NCI-H2196 (cell line): ENCODE results near the gene CTNNA3.

ENCODE experiments used
- DNase-seq: peaks from one replicate; lab custom pipeline; 2025; ENCODE audit not compliant: unreplicated experiment; lab: John Stamatoyannopoulos, UW

Gene CTNNA3

DNA sequence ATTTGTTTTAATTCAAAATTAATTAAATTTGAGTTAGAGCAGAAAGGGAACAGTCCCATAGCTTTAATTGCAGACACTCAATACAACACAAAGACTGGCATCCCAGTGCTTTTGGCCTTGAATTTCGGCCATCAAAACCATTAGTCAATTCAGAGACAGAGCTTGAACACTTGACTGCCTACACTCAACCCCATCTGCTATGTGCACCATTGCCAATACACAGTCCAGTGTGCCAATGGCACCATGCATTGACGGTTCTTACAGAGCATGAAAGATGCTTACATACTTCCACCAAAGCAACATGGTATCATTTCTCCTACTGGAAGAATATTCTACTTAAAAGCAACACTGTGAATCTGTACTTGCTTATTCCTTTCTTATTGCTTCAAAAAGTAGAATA is 813.7 kb downstream of the CTNNA3 start:
- no peak for DNase-seq

DNA sequence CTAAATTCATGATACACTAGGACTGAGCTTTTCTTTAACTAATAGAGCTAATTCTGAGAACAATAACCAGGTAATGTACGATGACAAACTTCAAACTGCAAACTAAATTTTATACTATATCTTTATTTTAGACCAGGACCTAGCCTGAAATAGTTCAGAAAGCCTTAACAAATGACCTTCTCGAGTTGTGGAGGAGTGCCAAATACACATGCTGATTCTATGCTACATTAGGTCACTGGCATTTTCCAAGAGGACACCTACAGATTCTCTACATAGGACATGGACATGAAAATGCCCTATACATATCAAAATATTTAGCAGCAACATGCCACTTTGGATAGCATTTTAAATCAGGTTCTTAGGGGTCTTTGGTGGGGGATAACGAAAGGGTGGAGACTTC is 814.2 kb downstream of the CTNNA3 start:
- no peak for DNase-seq

DNA sequence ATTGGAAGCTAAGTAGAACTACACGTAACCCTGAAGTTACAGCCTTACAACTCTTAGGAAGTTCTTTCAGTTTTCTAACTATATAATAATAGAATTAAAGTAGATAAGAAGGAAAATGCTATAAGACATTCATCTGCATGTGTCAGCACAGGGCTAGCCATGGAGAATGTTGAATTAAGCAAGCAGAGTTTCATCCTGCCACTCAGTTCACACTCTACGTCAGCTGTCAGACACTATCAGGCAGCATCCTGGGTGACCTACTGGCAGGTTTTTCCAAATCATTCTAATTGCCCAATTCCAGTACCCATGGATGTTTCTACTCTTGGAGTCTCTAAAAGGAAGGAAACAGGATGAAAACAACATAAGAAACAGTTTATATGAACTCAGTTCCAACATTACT is 815.2 kb downstream of the CTNNA3 start:
- DNase-seq = no peak

DNA sequence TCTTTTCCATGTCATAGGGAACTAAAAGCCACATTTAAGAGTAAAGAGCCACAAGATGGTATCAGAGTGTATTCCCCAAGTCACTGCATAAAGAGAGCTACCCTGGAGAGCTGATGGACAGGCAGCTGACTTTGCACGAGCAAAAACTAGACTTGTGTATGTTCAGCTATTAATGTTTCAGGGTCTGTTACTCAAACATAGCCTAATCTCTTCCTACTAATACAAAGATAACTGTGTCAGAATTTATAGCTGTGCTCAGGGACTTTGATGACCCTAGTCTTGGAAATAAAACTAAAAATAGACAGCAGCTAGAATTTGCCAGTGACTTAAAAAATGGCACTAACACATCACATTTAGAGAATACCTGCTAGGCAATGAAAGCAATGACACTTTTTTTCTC is 815.7 kb downstream of the CTNNA3 start:
- no peak for DNase-seq

DNA sequence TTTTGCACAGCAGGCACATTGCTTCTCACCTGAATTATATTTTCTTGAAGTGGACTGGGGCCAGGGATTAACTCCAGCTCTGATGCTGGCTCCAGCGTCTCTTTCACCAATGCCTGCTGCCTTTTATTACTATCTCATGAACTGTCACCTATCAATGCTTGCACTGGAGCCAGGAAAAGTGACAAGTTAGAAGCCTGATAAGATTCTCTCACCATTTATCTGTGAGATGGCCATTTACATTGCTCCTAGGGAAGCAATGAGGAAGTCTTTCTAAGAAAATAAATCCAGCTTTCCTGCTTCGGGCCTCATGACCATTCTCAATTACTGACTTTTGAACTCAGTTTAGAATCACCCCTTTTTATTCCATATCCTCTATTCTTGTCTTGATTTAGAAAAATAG is 818.6 kb downstream of the CTNNA3 start:
- no peak for DNase-seq

DNA sequence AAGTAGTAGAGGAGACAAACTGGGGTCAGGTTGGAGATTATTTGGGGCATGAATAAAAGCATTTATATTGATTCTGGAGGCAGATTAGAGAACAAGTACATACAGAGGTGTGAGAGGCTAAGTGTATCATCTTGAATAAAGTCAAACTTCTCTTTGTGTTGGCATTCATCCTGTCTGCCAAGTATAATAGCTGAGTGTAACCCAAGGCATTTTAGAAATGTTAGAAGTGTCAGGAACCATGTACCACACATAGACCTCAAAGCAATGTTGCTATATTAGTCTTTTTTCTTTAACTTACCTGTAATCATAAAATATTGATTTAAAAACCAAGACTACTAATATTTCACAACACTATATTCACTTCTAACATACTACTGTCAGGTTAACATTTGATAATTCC is 826.4 kb downstream of the CTNNA3 start:
- no peak for DNase-seq

DNA sequence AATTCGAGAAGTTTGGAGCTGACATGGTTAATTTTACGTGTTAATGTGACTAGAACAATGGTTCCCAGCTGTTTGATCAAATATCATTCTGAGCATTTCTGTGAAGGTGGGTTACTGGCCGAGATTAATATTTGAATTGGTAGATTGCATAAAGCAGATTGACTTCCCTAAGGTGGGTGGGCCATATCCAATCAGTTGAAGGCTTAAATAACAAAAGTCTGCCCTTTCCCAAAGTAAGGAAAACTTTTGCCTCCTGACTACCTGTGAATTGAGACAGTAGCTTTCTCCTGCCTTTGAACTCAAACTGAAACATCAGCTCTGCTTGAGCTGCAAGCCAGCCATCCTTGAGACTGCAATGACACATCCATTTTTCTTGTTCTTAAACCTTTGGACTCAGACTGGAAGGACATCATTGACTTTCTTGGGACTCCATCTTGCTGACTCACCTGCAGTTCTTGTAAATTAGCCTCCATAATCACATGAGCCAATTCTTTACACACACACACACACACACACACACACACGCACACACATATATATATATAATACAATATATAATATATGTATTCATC is 833.2 kb downstream of the CTNNA3 start:
- DNase-seq = no peak

DNA sequence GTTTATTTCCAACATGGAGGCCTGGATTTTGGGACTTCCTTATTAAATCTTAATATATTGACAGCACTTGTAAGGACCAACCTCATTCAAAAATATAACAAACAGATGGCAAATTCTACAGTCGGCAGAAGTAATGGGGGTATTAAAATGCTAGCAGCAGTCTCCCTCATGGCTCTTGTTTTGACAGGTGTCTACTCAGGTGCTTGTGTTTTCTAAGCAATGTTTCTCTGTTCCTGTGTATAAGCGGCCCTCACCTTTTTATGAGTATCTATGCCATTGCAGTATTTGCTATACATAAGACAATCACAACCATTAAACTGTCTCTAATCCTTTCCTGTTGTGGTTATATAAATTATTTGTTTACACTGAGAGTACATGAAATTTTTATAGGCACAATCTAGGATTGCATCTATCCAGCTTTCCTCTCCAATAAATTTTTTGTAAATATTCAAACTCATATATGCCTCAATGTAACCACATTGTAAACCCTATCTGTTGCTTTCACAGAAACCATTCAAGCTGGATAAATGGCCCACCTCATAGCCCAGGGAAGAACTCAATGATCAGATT is 835.5 kb downstream of the CTNNA3 start:
- DNase-seq = no peak

DNA sequence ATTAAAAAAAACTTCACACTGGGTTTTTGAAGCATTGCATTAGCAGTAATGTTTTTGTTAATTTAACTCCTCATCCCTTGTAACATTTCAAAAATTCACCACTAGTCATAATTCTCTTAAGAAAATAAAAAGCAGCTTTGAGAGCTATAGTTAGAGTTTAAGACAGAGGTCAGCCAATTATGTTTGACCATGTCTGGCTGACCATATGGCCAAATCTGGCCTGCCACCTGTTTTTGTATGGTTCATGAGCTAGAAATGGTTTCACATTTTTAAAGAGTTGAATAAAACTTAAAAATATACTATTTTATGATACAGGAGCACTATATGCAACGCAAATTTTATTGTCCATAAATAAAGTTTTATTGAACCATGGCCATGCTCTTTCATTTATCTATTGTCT is 843.2 kb downstream of the CTNNA3 start:
- DNase-seq = no peak

DNA sequence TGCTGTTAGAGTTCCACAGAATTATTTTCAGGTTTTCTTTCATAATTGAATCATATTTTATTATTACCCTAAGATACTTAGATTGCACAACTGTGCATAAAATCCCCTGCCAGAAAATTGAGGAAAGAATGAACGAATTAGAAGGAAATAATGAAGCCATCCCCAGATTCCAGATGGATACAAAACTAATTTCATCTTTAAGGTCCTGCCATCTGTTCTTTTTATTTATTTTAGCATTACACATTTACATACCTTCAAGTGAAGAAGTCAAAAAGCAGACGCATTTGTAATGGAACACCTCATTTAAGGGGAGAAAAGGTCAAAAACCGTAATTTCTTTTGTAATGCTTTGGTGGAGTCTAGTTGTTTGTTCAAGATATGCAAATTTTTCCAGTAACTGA is 847.1 kb downstream of the CTNNA3 start:
- DNase-seq = no peak

DNA sequence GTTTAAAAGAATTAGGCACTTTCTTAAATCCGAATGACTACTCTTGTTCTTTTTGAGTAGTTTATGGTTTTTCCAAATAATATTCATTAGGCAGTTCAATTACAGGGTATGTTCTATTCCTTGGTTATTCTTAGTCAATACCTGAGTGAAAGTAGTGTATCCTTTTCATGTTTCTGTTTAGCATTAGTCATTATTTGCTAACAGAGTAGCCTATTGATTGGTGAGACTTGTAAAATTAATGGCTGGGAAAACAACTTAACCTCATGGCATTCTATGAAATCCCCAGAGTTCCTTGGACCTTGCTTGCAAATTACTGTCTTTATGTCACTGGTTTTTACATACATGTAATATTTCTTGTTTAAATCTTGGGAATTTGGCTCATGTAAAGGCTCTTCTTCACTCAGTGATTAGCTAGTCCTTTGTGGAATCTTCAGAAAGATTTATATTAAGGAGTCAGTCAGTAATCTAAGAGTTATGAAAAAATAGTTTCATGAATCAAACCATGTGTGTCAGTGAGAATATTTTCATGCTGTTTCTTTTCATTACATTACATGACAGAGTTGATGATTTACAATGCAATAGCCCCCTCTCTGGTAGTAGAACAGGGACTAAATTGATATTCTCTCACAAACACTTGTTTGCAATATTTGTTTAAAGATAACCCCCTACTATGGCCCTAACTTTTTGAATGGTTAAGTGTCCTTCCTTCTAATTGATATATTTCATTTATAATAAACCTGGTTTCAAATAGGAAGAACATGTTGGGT is 851.6 kb downstream of the CTNNA3 start:
- no peak for DNase-seq

DNA sequence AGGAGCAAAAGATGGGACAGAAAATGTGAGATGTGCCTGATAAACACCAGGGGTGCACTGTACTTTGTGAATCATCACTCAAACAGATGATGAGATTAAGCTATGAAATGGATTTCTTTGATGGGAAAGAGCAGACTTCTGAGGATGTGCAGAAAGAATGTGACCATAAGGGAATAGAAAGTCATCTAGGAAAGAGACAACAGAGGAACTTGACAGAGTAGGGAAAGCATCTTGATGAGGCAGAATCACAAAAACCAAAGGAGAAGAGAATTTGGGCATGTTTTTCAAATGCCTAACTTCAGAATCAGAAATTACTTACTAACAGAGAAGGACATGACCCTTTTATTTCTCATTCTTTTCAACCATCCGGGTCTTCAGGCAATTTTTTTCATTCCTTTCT is 852.6 kb downstream of the CTNNA3 start:
- no peak for DNase-seq

DNA sequence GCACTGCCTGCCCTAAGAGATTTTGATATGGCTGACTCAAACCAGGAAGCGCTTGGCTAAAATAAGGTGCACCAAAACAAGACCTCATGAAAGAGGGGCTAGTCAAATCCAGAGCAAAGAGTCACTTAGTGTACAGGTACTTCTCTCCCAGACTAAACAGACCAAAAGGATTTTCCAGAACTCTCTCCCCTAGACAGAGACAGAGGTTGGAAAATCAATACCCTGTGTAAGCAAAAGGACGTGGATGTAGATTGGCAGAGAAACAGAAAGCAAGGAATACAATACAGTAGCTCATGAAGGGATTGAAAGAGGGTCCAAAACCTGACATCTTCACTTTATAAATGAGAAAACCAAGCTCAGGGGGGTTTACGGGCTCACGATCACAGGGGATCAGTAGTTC is 853.1 kb downstream of the CTNNA3 start:
- no peak for DNase-seq

DNA sequence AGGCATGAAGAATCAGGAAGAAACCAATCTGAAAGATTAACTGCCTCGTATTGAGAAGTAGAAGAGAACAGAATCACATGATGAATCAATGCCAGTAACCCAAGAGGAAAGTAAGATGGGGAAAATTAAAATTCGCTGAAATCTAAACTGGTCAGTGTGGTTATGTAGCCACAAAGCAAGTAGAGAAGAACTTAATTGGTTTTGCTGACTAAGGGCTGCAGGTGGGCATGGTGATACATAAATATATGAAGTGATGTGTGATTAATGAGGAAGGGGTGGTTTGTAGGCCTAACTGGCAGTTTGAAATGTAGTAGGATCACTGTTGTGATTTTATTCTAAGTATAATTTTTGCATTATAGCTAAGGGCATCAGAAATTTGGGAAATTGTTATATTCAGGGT is 853.6 kb downstream of the CTNNA3 start:
- DNase-seq = no peak

DNA sequence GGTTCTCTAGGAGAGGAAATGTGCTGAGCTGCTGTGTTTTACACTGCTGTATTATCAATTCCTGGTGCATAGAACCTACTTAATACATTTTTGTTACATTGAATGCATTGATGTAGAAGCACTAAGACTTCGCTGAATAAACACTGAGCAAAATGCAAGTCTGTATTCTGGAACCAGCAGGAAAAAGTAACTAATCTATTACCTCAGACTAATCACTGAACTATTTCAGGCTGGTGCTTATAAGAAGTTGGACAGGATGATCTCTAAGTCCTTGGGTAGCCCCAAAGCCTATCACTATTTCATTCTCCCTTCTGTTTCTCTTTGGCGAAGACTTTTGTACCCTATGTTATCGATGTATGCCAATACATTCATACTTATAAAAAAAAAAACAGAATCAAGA is 857.3 kb downstream of the CTNNA3 start:
- DNase-seq = no peak

DNA sequence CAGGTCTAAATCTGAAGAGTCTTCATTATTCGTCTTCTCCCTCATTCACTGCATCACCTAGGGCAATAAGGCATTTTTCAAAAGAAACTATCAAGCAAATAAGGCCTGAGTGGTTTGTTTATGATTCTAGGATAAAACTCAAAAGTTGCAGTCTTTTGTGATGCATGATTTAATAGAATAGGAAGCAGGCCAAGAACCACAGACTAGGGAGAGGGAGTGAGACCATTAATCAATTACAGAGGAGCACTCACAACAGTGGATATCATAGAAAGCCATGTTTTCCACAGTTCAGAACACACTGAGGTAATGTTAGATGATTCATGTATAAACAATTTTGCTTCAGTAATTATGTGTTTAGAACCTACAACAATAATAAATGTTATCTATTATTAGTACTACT is 858.0 kb downstream of the CTNNA3 start:
- no peak for DNase-seq

DNA sequence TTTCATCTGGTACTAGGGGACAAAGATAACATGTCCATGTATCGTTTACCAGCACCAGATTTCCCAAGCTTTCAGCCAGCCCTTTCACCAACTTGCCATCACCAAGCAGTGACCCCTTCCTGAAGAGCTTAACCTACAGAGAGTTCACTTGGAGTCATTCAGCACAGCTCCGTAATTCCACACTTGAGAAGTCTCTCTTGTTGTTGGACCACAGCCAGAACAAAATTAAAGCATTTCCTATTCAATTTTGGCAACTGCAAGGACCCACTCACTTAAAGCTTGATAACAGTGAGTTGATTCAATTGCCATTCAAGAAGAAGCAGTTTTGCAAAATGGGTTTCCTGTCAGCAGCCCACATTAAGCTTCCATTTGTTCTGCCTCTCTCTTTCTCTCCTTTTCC is 858.7 kb downstream of the CTNNA3 start:
- no peak for DNase-seq

DNA sequence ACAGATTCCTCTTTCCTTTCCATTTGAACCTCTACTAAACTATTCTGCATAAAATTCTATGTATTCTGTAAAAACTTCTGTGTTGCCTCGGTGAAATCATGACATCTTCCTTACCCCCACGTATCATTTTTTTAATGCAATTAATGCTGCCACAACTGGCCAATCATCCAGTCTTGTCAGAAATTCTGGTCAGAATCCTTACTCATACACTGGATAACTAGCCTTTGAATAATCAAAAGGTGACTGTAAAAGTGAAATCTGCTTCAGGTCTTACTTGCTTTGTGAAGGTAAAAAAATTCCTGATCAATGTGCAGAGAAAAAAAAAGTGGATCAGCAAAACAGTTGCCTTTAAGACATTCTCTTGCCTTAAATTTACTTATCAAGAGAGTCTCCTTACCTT is 859.2 kb downstream of the CTNNA3 start:
- DNase-seq = no peak

DNA sequence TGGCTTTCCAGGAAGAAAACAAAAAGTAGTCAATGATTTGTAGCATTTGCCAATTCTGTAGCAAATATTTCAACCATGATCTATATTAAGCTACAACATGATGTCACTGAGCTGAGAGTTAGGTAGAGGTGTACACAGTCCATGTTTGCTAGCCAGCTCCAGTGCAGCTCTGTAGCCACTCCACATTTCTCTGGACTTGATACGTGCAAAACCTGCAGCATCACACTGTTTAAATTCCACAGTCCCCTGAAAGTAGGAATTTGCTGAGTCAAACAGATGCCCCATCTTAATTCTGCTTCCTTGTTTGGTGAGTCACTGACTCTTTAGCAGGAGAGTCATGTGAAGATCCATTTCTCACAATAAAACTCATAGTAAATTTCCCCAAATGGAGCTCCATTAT is 859.9 kb downstream of the CTNNA3 start:
- no peak for DNase-seq

DNA sequence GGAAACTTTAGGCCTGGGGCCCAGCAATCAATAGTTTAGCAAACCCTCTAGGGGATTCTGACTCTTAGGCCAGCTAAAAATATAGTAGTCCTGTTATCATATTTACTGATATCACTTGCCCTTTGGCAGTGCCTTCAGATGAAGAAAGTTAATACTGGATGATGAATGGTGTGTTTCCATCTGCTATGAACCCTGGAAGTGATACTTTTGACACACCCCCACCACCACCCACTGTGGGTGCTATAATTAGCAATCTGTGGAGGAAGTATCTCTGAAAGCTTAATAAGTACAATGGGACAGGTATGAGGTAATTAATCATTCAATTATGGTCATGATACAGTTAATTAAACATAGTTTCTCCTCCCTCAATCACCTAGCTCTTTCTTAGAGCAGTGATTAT is 860.6 kb downstream of the CTNNA3 start:
- DNase-seq = no peak

DNA sequence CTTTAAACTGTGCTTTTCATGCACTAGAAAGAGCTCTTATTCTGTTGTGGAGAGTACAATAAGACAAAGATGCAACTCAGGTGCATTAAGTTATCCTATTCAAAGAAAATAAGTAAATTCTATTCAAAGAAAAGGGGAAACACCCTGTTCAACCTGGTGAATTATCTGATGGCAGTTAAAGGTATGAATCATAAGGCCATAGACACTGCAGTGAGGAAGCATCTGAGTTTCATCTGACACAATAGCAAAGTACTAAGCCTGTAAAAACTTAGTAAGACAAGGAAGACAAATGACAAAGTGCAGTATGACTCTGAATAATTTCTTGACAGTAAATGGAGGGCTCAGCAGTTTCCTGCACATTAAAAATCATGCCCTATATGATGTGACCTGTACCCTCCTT is 861.2 kb downstream of the CTNNA3 start:
- DNase-seq = no peak

DNA sequence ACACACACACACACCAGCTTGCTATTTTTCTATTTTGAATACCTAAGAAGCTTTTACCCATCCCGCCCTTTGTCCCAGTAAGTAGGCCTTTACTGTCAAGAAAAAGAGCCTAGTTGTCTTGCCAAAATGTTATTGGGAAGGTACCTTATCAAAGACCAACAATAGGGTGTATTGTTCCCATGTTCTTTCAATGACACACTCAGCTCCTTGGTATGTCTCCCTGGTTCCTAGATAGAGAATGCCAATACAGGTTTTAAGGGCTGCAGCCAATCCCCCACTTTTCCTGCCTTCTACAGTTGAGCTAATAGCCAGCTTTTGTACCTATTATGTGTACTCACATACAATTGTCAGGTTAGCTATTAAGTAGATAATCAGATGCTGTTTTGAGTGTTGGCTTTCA is 862.1 kb downstream of the CTNNA3 start:
- no peak for DNase-seq
